ENCODE measurements around the gene ASCC3. TPM values are rescaled to one million over a fixed set of nuclear protein-coding genes. Genes with fewer than 3 reads are reported as not detected.

Gene ASCC3
- total RNA-seq, 4 donors from 2014 or later = 21.2 to 41.4 (median 28.5) TPM

GRCh38 chr6:100460650-100461204, 420.4 kb downstream of the ASCC3 start:
- Histone ChIP-seq H3K9me3 (peaks cover 0 to 30% (median 0%) of the 10 kb centered on the region in 3 donors), H3K36me3 (no peaks in the 10 kb centered on the region), H3K4me1 (peaks cover 0 to 51% (median 11%) of the 10 kb centered on the region in 3 donors), H3K27ac (no peak overlapping the region), H3K27me3 (peaks cover 100% of the 10 kb centered on the region), H3K4me3 (no peak overlapping the region)
- TF ChIP-seq EP300 (IDR thresholded peaks at IDR 0.05) (no peak), CTCF (IDR thresholded peaks at IDR 0.05) (no peak), POLR2AphosphoS5 (IDR thresholded peaks at IDR 0.05) (no peak)
- 4 to 5% methylated on average over 4 to 8 of the region's 9 CpGs for WGBS, 2 donors (ENCODE audit: low coverage in 1 of 2)
- no peak for ATAC-seq

- Histone ChIP-seq H3K4me3 (no peak overlapping the region), H3K27ac (no peak overlapping the region), H3K4me1 (peaks cover 0 to 45% (median 9%) of the 10 kb centered on the region in 3 donors), H3K9me3 (peaks cover 0 to 31% (median 0%) of the 10 kb centered on the region in 3 donors), H3K27me3 (peaks cover 100% of the 10 kb centered on the region), H3K36me3 (no peaks in the 10 kb centered on the region)
- TF ChIP-seq CTCF (IDR thresholded peaks at IDR 0.05) (no peak), POLR2AphosphoS5 (IDR thresholded peaks at IDR 0.05) (no peak), POLR2A (IDR thresholded peaks at IDR 0.05) (no peak)
- no peak for ATAC-seq
Observed at GRCh38 chr6:100459592-100460184, 421.4 kb downstream of the ASCC3 start.

DNA sequence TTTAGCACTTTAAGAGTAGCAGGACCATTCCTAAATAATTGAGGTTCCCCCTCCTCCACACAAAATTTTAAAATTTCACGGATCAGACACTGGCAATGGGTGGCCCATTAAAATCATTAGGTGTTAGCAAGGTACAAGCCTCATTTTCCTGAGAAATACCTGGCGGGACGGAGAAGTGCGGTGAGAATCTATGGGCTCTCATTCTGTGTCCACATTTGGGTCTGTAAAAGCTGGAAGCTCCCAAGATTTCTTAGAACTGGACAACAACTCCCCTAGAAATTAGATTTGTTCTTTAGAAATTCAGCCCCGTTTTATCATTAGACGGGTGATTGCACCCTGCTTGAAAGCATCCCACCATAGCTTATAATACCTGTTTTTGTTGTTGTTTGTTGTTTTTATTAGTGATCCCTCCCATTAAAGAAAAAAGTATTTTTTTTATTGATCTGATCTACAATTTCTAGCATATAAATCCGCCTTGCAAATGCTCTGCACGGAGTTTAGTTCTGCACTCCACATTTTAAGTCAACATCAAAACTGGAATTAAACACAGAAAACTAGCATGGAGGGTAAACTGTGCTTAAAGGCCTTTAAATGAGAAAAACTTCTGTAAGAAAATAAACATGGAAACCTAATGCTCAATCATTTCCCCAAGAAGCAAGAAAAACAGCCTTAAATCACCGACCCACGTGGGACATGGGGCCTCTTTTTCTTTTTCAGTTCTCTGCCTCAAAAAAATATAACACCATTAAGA, 422.1 kb downstream of the ASCC3 start:
- Histone ChIP-seq H3K4me3 (no peak overlapping the region), H3K9me3 (peaks cover 0 to 31% (median 0%) of the 10 kb centered on the region in 3 donors), H3K27ac (no peak overlapping the region), H3K36me3 (no peaks in the 10 kb centered on the region), H3K27me3 (peaks cover 100% of the 10 kb centered on the region), H3K4me1 (peaks cover 0 to 41% (median 5%) of the 10 kb centered on the region in 3 donors)
- no peak for ATAC-seq
- 18 to 22% methylated on average over 9 to 10 of the region's 10 CpGs for WGBS, 2 donors (ENCODE audit: low coverage in 1 of 2)
- TF ChIP-seq POLR2A (IDR thresholded peaks at IDR 0.05) (no peak), POLR2AphosphoS5 (IDR thresholded peaks at IDR 0.05) (no peak), CTCF (IDR thresholded peaks at IDR 0.05) (no peak), EP300 (IDR thresholded peaks at IDR 0.05) (no peak)
